HepG2 (cell line): ENCODE data around the gene MVP. TPM values are rescaled to one million over a fixed set of nuclear protein-coding genes. Genes with fewer than 3 reads are reported as not detected.

Experiments
- E2F1 ChIP-seq: sonication (generic); formaldehyde crosslinking; IDR thresholded peaks from 2 replicates; pipeline ENCODE4 v1.5.0; 2020; ENCODE audit warnings: missing genetic modification reagents
- KLF6 ChIP-seq: IDR thresholded peaks from 2 replicates; pipeline ENCODE4 v1.8.0; 2016; ENCODE audit warnings: missing biosample characterization, missing genetic modification reagents
- MEF2D ChIP-seq: sonication (generic); formaldehyde crosslinking; IDR thresholded peaks from 2 replicates; pipeline ENCODE4 v1.5.1; 2020; ENCODE audit warnings: mild to moderate bottlenecking, missing genetic modification reagents
- MTF2 ChIP-seq: sonication (generic); formaldehyde crosslinking; IDR thresholded peaks from 2 replicates; pipeline ENCODE4 v1.5.0; 2020; ENCODE audit warnings: missing genetic modification reagents, borderline replicate concordance
- NFAT5 ChIP-seq: sonication (generic); formaldehyde crosslinking; IDR thresholded peaks from 2 replicates; pipeline ENCODE4 v1.4.0; 2020; ENCODE audit warnings: missing genetic modification reagents
- NPAS2 ChIP-seq: sonication (generic); formaldehyde crosslinking; IDR thresholded peaks from 2 replicates; pipeline ENCODE4 v1.8.0; 2022; ENCODE audit warnings: mild to moderate bottlenecking, missing genetic modification reagents, borderline replicate concordance
- SNAI1 ChIP-seq: sonication (generic); formaldehyde crosslinking; IDR thresholded peaks from 2 replicates; pipeline ENCODE4 v1.5.0; 2020; ENCODE audit warnings: mild to moderate bottlenecking, missing genetic modification reagents, borderline replicate concordance
- SNAPC5 ChIP-seq: sonication (generic); formaldehyde crosslinking; IDR thresholded peaks from 2 replicates; pipeline ENCODE4 v1.8.1; 2023; ENCODE audit warnings: mild to moderate bottlenecking, missing genetic modification reagents, borderline replicate concordance
- TOE1 ChIP-seq: sonication (generic); formaldehyde crosslinking; IDR thresholded peaks from 2 replicates; pipeline ENCODE4 v1.4.0; 2020; ENCODE audit warnings: mild to moderate bottlenecking, missing genetic modification reagents
- WIZ ChIP-seq: sonication (generic); formaldehyde crosslinking; IDR thresholded peaks from 2 replicates; pipeline ENCODE4 v1.5.1; 2020; ENCODE audit warnings: mild to moderate bottlenecking, missing genetic modification reagents
- ZFP82 ChIP-seq: sonication (generic); formaldehyde crosslinking; IDR thresholded peaks from 2 replicates; pipeline ENCODE4 v1.5.1; 2020; ENCODE audit warnings: mild to moderate bottlenecking, missing genetic modification reagents, borderline replicate concordance
- ZFP91 ChIP-seq: sonication (generic); formaldehyde crosslinking; IDR thresholded peaks from 2 replicates; pipeline ENCODE4 v1.9.0; 2022; ENCODE audit warnings: missing genetic modification reagents, mild to moderate bottlenecking, borderline replicate concordance
- ZKSCAN5 ChIP-seq: sonication (generic); formaldehyde crosslinking; IDR thresholded peaks from 2 replicates; pipeline ENCODE4 v1.5.1; 2020; ENCODE audit warnings: mild to moderate bottlenecking, missing genetic modification reagents
- ZMYM4 ChIP-seq: sonication (generic); formaldehyde crosslinking; IDR thresholded peaks from 2 replicates; pipeline ENCODE4 v1.8.1; 2023; ENCODE audit warnings: mild to moderate bottlenecking, missing genetic modification reagents
- ZNF121 ChIP-seq: sonication (generic); formaldehyde crosslinking; IDR thresholded peaks from 2 replicates; pipeline ENCODE4 v1.5.0; 2020; ENCODE audit warnings: mild to moderate bottlenecking, missing genetic modification reagents
- ZNF589 ChIP-seq: sonication (generic); formaldehyde crosslinking; conservative IDR thresholded peaks from 2 replicates; pipeline ENCODE4 v1.8.0; 2022; ENCODE audit warnings: mild to moderate bottlenecking, moderate library complexity, missing genetic modification reagents
- ZNF720 ChIP-seq: sonication (generic); formaldehyde crosslinking; IDR thresholded peaks from 2 replicates; pipeline ENCODE4 v1.4.0; 2020; ENCODE audit warnings: missing genetic modification reagents
- polyA plus RNA-seq, 8 experiments: library from polyadenylated mRNA; depleted of rRNA in 3 of 8; stranded (reverse) in 7 of 8; unstranded in 1 of 8; fragments of >200 nt; fragmentation: Illumina TruSeq in 4 of 8; extraction: Trizol in 4 of 8; gene quantifications; 2 replicates each; pipeline versions ENCODE4 v1.2.1 to v1.2.3, GENCODE V29; 2011 to 2016; ENCODE audit warnings: low read depth in 4 of 8, missing spikeins in 1 of 8, mixed read lengths in 1 of 8; ENCODE audit not compliant: insufficient read depth in 1 of 8
- total RNA-seq, 5 experiments: library from RNA; depleted of rRNA; stranded (reverse); fragments of >200 nt; fragmentation: Illumina TruSeq; extraction: Trizol; gene quantifications; 2 replicates each; pipeline ENCODE4 v1.2.3, GENCODE V29; 2016; ENCODE audit warnings: low read depth in 1 of 5

The MVP gene
- total and polyA plus RNA-seq, 2 of the 13 experiments (the other 11 are each of a cell fraction or from before 2014, with no cell fraction given) = 22.9 to 43.5 TPM

GRCh38 chr16:29807426-29808218, 12.6 kb upstream of the MVP start (continued):
- TF ChIP-seq NFAT5 (CRISPR knock-in tag) (peak; percentile 96; the same call in 1 of the 2 replicates), SNAPC5 (peak; percentile 87; the same call in 1 of the 2 replicates), TOE1 (peak; percentile 91; the same call in 1 of the 2 replicates), MTF2 (CRISPR knock-in tag) (no peak; the same call in none of the 2 replicates), ZFP91 (CRISPR knock-in tag) (peak; percentile 98), MEF2D (CRISPR knock-in tag) (peak; percentile 98), ZMYM4 (CRISPR knock-in tag) (peak; percentile 83), ZFP82 (CRISPR knock-in tag) (peak; percentile 89; the same call in 1 of the 2 replicates), NPAS2 (CRISPR knock-in tag) (no peak), ZKSCAN5 (CRISPR knock-in tag) (no peak; the same call in 1 of the 2 replicates), ZNF121 (peak; percentile 73), SNAI1 (CRISPR knock-in tag) (peak; percentile 99), WIZ (CRISPR knock-in tag) (peak; percentile 91), ZNF720 (CRISPR knock-in tag) (no peak), KLF6 (CRISPR knock-in tag) (peak; percentile 99), E2F1 (CRISPR knock-in tag) (peak; percentile 76), ZNF589 (CRISPR knock-in tag) (peak; percentile 98)
